Thyroid gland (tissue), 4 donors: ENCODE results near the gene PCCA. TPM values are rescaled to one million over a fixed set of nuclear protein-coding genes. Genes with fewer than 3 reads are reported as not detected.
A peak's percentile ranks its signal among the peaks of the same experiment; 100 is the strongest.

Experiments
- DNase-seq, 2 donors: peaks; one replicate each; pipeline ENCODE4 v3.0.0-alpha.2; 2019
- H3K27ac ChIP-seq, 3 donors: fragments of 200-600 bp; sonication (generic); 1 replicate in 2 of 3; 2 replicates in 1 of 3; pipeline ENCODE4 v1.5.1; 2016 to 2019; ENCODE audit warnings: mild to moderate bottlenecking in 1 of 3, moderate library complexity in 1 of 3
- H3K27me3 ChIP-seq: fragments of 200-600 bp; sonication (generic); one replicate; pipeline ENCODE4 v1.5.1; 2019
- H3K36me3 ChIP-seq, 2 donors: fragments of 200-600 bp; sonication (generic); one replicate each; pipeline ENCODE4 v1.5.1; 2016 to 2019
- H3K4me1 ChIP-seq, 2 donors: fragments of 200-600 bp; sonication (generic); one replicate each; pipeline ENCODE4 v1.5.1; 2017 to 2019
- H3K4me3 ChIP-seq, 3 donors: fragments of 200-600 bp; sonication (generic); replicated peaks in 1 of 3; 1 replicate in 2 of 3; 2 replicates in 1 of 3; pipeline ENCODE4 v1.5.1; 2016; ENCODE audit warnings: mild to moderate bottlenecking in 1 of 3
- H3K9me3 ChIP-seq: fragments of 200-600 bp; sonication (generic); one replicate; pipeline ENCODE4 v1.5.1; 2017
- CTCF ChIP-seq, 6 experiments: fragments of 200-600 bp in 3 of 6; fragments of 450-650 bp in 3 of 6; sonication (generic) in 3 of 6; IDR thresholded peaks; one replicate each; pipeline ENCODE4 v1.5.1; 2016 to 2019; ENCODE audit warnings: antibody characterized with exemption in 6 of 6, mild to moderate bottlenecking in 2 of 6, inconsistent platforms in 1 of 6, moderate library complexity in 1 of 6
- POLR2A ChIP-seq, 2 donors: fragments of 450-650 bp; IDR thresholded peaks; one replicate each; pipeline ENCODE4 v1.6.1; 2017; ENCODE audit warnings: antibody characterized with exemption in 2 of 2, mild to moderate bottlenecking in 2 of 2, moderate library complexity in 1 of 2
- WGBS, 2 donors: methylation state at CpG; one replicate each; pipeline ENCODE4 v1.1.5; 2017; 5-methylcytosine and 5-hydroxymethylcytosine counted together
- intact Hi-C: fragments of 100-400 bp; cut with DNase I; formaldehyde crosslinking; loops from one replicate; pipeline ENCODE4 v1.15.1; 2023
- total RNA-seq, 4 donors: library from RNA; depleted of rRNA; stranded (reverse); fragments of >200 nt; gene quantifications; one replicate each; pipeline ENCODE4 v1.2.3, GENCODE V29; 2016

PCCA gene
- total RNA-seq, 4 donors from 2014 or later = 54.3 to 95.2 (median 67.7) TPM

- H3K27ac ChIP-seq = no peak overlapping the region
- H3K36me3 ChIP-seq = peaks cover 0 to 6% of the 10 kb centered on the region in 2 donors
- TF ChIP-seq CTCF (IDR thresholded peaks at IDR 0.05) (no peak), POLR2A (IDR thresholded peaks at IDR 0.05) (no peak)
- intact Hi-C loops = no loop called here
- WGBS, 2 donors = 95 to 96% methylated on average over 9 of the region's 9 CpGs
- H3K4me1 ChIP-seq = no peaks in the 10 kb centered on the region
- H3K27me3 ChIP-seq = no peaks in the 10 kb centered on the region
- H3K9me3 ChIP-seq = no peaks in the 10 kb centered on the region
- no peak overlapping the region for H3K4me3 ChIP-seq
- DNase-seq = no peak
These were observed 439.5 kb downstream of the PCCA start for GRCh38 chr13:100528353-100528752.

GRCh38 chr13:100528820-100529219 is 439.9 kb downstream of the PCCA start:
- Histone ChIP-seq H3K4me3 (no peak overlapping the region), H3K27ac (no peak overlapping the region), H3K36me3 (peaks cover 0 to 6% of the 10 kb centered on the region in 2 donors), H3K4me1 (no peaks in the 10 kb centered on the region), H3K9me3 (no peaks in the 10 kb centered on the region), H3K27me3 (no peaks in the 10 kb centered on the region)
- no peak for DNase-seq
- intact Hi-C loops = no loop called here
- no peak for TF ChIP-seq POLR2A (IDR thresholded peaks at IDR 0.05)
- TF ChIP-seq CTCF (IDR thresholded peaks at IDR 0.05) = no peak
- 92 to 96% methylated on average over 9 to 11 of the region's 11 CpGs for WGBS, 2 donors

- H3K27ac ChIP-seq = no peak overlapping the region
- intact Hi-C loops = no loop called here
- no peak for TF ChIP-seq CTCF (IDR thresholded peaks at IDR 0.05)
- TF ChIP-seq POLR2A (IDR thresholded peaks at IDR 0.05) = no peak
- peaks cover 0 to 6% of the 10 kb centered on the region in 2 donors for H3K36me3 ChIP-seq
- WGBS, 2 donors = 97% methylated on average over 15 of the region's 15 CpGs
- H3K4me1 ChIP-seq = no peaks in the 10 kb centered on the region
- no peak for DNase-seq
- H3K9me3 ChIP-seq = no peaks in the 10 kb centered on the region
- H3K27me3 ChIP-seq = no peaks in the 10 kb centered on the region
- H3K4me3 ChIP-seq = no peak overlapping the region
These were observed 440.9 kb downstream of the PCCA start for GRCh38 chr13:100529666-100530377.

GRCh38 chr13:100530671-100531213 is 441.8 kb downstream of the PCCA start:
- peak in 1 of 2 donors; percentile 16 for DNase-seq
- Histone ChIP-seq H3K27me3 (no peaks in the 10 kb centered on the region), H3K36me3 (peaks cover 0 to 6% of the 10 kb centered on the region in 2 donors), H3K27ac (no peak overlapping the region), H3K9me3 (no peaks in the 10 kb centered on the region), H3K4me1 (no peaks in the 10 kb centered on the region), H3K4me3 (no peak overlapping the region)
- intact Hi-C loops = no loop called here
- 67 to 73% methylated on average over 11 of the region's 11 CpGs for WGBS, 2 donors
- TF ChIP-seq POLR2A (IDR thresholded peaks at IDR 0.05) (no peak), CTCF (IDR thresholded peaks at IDR 0.05) (no peak)

- H3K9me3 ChIP-seq = no peaks in the 10 kb centered on the region
- H3K27ac ChIP-seq = no peak overlapping the region
- peaks cover 0 to 6% of the 10 kb centered on the region in 2 donors for H3K36me3 ChIP-seq
- no peak for DNase-seq
- WGBS, 2 donors = 98 to 99% methylated on average over 32 to 46 of the region's 60 CpGs
- no peaks in the 10 kb centered on the region for H3K4me1 ChIP-seq
- no peaks in the 10 kb centered on the region for H3K27me3 ChIP-seq
- intact Hi-C loops = no loop called here
- TF ChIP-seq POLR2A (IDR thresholded peaks at IDR 0.05) = no peak
- TF ChIP-seq CTCF (IDR thresholded peaks at IDR 0.05) = no peak
- H3K4me3 ChIP-seq = no peak overlapping the region
These were observed 443.3 kb downstream of the PCCA start for GRCh38 chr13:100532090-100532766.
